RWPE1 (cell line): ENCODE measurements around the gene RPL11.
"Not testable (repeated sequence)": the region's sequence is repeated elsewhere in the genome, so short reads cannot be mapped to it uniquely, and the experiment has no call there.

Source experiments
- CTCF ChIA-PET: fragments of 350-600 bp; sonication (Branson Sonifier 250); formaldehyde crosslinking; extraction: SDS; loops from one replicate; lab custom pipeline; 2021; lab: Yijun Ruan, JAX
- POLR2A ChIA-PET: fragments of 400-600 bp; formaldehyde crosslinking; extraction: SDS; loops from one replicate; lab custom pipeline; 2020; ENCODE audit warnings: antibody characterized with exemption; ENCODE audit not compliant: low non-redundant PET; lab: Yijun Ruan, JAX
- DNase-seq: peaks from one replicate; pipeline ENCODE4 v3.0.0; 2012; ENCODE audit warnings: low spot score
- H3K27ac ChIP-seq: fragments of 450-650 bp; 2 replicates; pipeline ENCODE4 v1.5.1; 2017
- CTCF ChIP-seq: fragments of 450-650 bp; conservative IDR thresholded peaks from 2 replicates; pipeline ENCODE4 v1.5.1; 2017; ENCODE audit warnings: low read depth, mild to moderate bottlenecking

The RPL11 gene

GRCh38 chr1:23682946-23683345 is 8.7 kb upstream of the RPL11 start:
- no peak for TF ChIP-seq CTCF
- no peak overlapping the region for H3K27ac ChIP-seq
- no peak for DNase-seq
- POLR2A ChIA-PET = no interaction called here
- CTCF ChIA-PET = no interaction called here

DNA sequence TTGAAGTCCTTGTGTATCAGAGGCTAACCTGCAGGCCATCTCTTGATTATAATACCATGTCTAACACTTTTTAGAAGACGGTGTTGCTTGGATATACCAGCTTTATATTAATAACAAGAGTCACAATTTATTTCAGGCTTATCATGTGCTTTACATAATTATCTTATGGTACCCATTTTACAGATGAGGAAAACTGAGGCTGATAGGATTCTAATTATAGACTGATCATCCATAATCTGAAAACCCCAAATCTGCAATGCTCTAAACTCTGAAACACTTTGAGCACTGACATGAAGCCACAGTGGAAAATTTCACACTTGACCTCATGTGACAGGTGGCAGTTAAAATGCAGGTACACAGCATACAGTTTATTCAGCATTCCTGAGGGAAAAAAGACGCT is 7.2 kb upstream of the RPL11 start:
- no peak overlapping the region for H3K27ac ChIP-seq
- ChIA-PET CTCF (no interaction called here), POLR2A (no interaction called here)
- TF ChIP-seq CTCF = no peak
- DNase-seq = no peak

- H3K27ac ChIP-seq, DNase-seq, CTCF ChIA-PET, POLR2A ChIA-PET: not testable (repeated sequence)
These were observed 6.4 kb upstream of the RPL11 start for GRCh38 chr1:23685197-23685596.

GRCh38 chr1:23687680-23688079 is 3.9 kb upstream of the RPL11 start:
- CTCF ChIA-PET = interaction anchor here (0.6 kb wide), 1 partner anchor 51 kb away, joined by 4 read pairs; no protein-coding TSS in a partner anchor
- POLR2A ChIA-PET, DNase-seq, H3K27ac ChIP-seq: not testable (repeated sequence)

- DNase-seq, CTCF ChIA-PET, H3K27ac ChIP-seq, POLR2A ChIA-PET: not testable (repeated sequence)
These were observed 3.3 kb upstream of the RPL11 start for GRCh38 chr1:23688281-23688680.

- DNase-seq = no peak
- peak overlapping the region; percentile 84 for H3K27ac ChIP-seq
- CTCF ChIA-PET = interaction anchor here (0.6 kb wide), 2 partner anchors 84 to 209 kb away, joined by 3 to 5 read pairs; no protein-coding TSS in a partner anchor
- POLR2A ChIA-PET = interaction anchor here (0.7 kb wide), 1 partner anchor 123 kb away, joined by 8 read pairs; no protein-coding TSS in a partner anchor
- TF ChIP-seq CTCF = no peak
These were observed 784 bp downstream of the RPL11 start for GRCh38 chr1:23692308-23692871.

DNA sequence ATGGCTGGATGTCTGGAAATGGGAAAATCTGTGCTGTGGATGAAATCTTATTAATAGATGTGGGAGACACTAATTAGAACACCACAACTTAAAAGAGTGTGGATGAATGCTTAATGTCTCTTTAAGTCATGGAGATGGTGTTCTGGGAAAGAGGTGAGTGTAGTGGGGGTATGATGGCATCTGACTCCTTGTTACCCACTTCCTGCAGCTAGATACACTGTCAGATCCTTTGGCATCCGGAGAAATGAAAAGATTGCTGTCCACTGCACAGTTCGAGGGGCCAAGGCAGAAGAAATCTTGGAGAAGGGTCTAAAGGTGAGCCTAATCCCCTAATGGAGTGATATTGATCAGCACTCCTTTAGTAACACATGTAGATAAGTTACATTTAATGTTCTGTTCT is 2.0 kb downstream of the RPL11 start:
- no peak for DNase-seq
- ChIA-PET POLR2A (no interaction called here), CTCF (no interaction called here)
- H3K27ac ChIP-seq = no peak overlapping the region
- TF ChIP-seq CTCF = no peak

- no peak for DNase-seq
- CTCF ChIA-PET = interaction anchor here (1.6 kb wide), 1 partner anchor 57 kb away, joined by 4 read pairs; no protein-coding TSS in a partner anchor
- no peak for TF ChIP-seq CTCF
- no peak overlapping the region for H3K27ac ChIP-seq
- POLR2A ChIA-PET = interaction anchor here (0.8 kb wide), 1 partner anchor 242 kb away, joined by 3 read pairs; no protein-coding TSS in a partner anchor
These were observed 2.8 kb downstream of the RPL11 start for GRCh38 chr1:23694371-23694770.
